Fibroblast of mammary gland (primary cell): ENCODE data around the gene PIAS4.

Experiments
- DNase-seq: peaks from one replicate; pipeline ENCODE4 v3.0.0-alpha.2; 2010; ENCODE audit warnings: low read depth
- H3K4me3 ChIP-seq: 2 replicates; pipeline ENCODE4 v1.5.1; 2011; ENCODE audit warnings: low read depth, mild to moderate bottlenecking, low read length, moderate library complexity; ENCODE audit not compliant: control insufficient read depth
- CTCF ChIP-seq: conservative IDR thresholded peaks from 2 replicates; pipeline ENCODE4 v1.5.1; 2011; ENCODE audit warnings: low read depth, low read length, inconsistent platforms; ENCODE audit not compliant: control insufficient read depth, insufficient read depth

Gene PIAS4

GRCh38 chr19:4013886-4014540 lies 6.5 kb downstream of the PIAS4 start:
- TF ChIP-seq CTCF = no peak
- DNase-seq = no peak
- no peak overlapping the region for H3K4me3 ChIP-seq

GRCh38 chr19:4014541-4015491 lies 7.3 kb downstream of the PIAS4 start:
- DNase-seq = no peak
- no peak for TF ChIP-seq CTCF
- H3K4me3 ChIP-seq = no peak overlapping the region

- H3K4me3 ChIP-seq = no peak overlapping the region
- no peak for DNase-seq
- TF ChIP-seq CTCF = no peak
Measured at GRCh38 chr19:4015705-4016402, 8.3 kb downstream of the PIAS4 start.

- TF ChIP-seq CTCF = no peak
- no peak overlapping the region for H3K4me3 ChIP-seq
- DNase-seq = no peak
Measured at GRCh38 chr19:4016486-4016885, 8.9 kb downstream of the PIAS4 start.

GRCh38 chr19:4016903-4017638 lies 9.5 kb downstream of the PIAS4 start:
- TF ChIP-seq CTCF = no peak
- no peak for DNase-seq
- no peak overlapping the region for H3K4me3 ChIP-seq

GRCh38 chr19:4018140-4018613 lies 10.6 kb downstream of the PIAS4 start:
- H3K4me3 ChIP-seq = no peak overlapping the region
- no peak for TF ChIP-seq CTCF
- DNase-seq = no peak
